Superior temporal gyrus (tissue), 1 donor: ENCODE measurements around the gene PIP5K1B.
"Not testable (repeated sequence)": the region's sequence is repeated elsewhere in the genome, so short reads cannot be mapped to it uniquely, and the experiment has no call there.

Experiments used
- DNase-seq: peaks from one replicate; pipeline ENCODE4 v3.0.0-alpha.2; 2016; ENCODE audit errors: extremely low spot score

PIP5K1B gene

DNA sequence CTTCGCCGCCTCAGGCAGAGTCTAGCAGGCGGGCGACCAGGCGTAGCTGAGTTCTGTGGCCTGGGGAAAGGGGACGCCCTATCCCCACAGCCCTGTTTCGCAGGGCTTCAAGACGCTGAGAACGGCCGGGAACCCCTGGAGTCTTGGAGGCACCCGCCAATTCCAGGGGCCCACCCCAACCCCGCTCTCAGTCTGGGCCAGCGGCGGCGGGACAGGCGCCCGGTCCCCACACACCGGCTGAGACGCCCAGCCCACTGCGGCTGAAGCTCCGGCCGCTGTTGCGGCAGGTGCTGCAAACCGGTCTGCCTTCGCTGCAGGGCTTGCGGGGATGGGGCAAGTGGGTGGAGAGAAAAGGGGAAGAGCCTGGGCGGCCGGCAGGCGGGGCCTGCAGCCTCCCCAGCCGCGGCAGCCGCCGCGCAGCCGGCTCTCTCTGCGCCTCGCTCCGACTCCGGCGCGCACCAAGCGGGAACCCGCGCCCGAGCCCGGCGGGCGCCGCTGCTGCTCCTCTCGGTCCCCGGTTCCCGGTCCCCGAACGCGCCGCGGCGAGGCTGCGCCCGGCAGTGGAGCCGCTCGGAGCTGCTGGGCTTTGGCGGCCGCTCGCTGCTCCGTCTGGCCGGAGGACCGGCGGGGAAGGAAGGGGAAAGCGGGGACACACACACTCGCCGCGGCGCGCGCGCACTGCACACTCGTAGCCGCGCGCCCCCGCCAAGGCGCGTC is at the start of gene PIP5K1B:
TSS of gene PIP5K1B (plus strand) at position 427 of the 717 bp plus-strand sequence. CDS start 117,375 bp downstream, outside the sequence.
- DNase-seq, result peak; percentile 40

DNA sequence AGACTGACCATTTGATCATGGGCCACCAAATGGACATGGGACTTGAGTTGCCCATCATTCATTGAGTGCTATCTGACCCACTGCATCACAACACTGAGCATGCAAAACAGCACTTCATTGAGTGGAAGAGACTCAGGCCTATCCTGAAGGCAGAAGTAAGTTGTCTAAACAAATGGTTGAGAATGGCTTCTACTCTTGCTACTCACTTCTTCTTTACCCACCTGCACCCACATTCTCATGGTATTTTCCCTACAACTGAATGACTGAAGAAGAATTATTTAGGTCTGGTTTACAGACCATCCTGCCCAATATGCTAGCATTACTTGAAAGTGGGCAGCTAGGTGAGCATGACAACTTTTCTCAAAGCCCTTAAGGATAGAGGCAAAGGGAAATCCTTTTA is 41.0 kb upstream of the PIP5K1B start:
- DNase-seq, result no peak

DNA sequence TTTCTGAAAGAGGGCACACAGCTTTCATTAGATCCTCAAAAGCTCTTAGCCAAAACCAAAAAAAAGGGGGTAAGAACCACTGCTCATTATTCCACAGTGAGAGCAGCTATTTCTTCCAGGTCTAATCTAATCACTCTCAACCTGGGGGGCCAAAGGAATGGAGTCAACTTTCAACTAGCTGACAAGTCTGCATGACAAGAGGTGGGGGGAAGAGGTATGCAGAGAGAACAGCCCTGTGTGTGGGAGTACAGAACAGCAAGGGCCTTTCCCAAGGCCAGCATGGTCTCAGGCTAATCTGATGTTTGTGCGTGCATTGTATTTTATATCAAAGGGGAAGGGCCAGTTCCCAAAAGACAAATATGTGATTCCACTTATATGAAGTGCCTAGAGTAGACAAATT is 36.9 kb upstream of the PIP5K1B start:
- DNase-seq, result no peak

- DNase-seq, result no peak
Measured at GRCh38 chr9:68669218-68669617, 35.8 kb upstream of the PIP5K1B start.

- no peak for DNase-seq
Measured at GRCh38 chr9:68672215-68672614, 32.8 kb upstream of the PIP5K1B start.

GRCh38 chr9:68672625-68673024 is 32.4 kb upstream of the PIP5K1B start:
- DNase-seq, result no peak

DNA sequence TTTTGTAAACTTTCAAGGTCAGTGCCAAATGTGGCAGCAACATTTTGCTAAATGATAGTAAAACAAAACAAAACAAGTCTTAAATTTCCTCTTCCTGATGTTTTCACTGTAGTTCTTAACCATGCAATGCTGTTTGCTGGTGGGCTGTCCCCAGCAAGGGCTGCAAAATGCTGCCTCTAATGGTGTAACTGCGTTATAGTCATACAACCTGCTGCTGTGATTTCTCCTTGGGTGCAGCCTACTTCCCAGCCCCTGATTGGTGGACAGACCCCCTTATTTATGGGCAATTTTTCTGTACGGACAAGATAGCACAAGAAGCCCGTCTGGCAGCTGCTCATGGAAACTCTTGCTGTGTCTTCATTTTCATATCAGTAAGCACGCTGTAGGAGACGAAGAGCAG is 26.6 kb upstream of the PIP5K1B start:
- no peak for DNase-seq

DNA sequence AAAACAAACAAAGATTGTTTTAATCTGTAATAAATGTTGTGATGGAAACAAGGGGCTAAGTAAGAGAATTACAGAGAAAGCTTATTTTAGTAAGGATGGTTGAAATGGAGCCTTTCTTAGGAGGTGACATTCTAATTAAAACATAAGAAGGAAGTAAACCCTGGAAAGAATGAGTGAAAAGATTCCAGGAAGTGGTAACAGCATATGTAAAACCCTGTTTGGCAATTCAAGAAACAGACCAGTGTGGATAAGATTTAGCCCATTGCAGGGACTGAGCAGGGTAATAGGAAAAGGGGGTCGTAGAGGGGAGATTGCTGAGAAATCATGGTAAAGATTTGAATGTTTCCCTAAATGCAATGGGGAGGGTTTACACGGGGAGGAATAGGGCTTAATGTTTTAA is 21.6 kb upstream of the PIP5K1B start:
- no peak for DNase-seq

DNA sequence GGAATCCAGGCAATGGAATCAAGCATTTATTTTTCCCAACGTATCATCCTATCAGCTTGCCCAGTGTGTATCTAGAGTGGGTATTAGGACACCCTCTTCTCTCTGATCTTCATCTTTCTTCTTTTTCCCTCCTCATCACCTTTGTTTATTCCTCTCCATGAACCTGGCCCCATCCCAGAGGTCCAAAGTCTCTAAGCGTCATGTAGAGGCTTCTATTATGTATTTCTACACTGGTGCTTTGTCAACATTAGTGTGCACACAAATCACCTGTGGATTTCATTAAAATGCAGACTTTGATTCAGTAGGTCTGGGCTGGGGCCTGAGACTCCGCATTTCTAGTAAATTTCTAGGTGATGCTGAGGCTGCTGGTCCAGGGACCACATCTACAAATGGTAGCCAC is 19.8 kb upstream of the PIP5K1B start:
- DNase-seq, result no peak

GRCh38 chr9:68685770-68686169 is 19.3 kb upstream of the PIP5K1B start:
- no peak for DNase-seq

DNA sequence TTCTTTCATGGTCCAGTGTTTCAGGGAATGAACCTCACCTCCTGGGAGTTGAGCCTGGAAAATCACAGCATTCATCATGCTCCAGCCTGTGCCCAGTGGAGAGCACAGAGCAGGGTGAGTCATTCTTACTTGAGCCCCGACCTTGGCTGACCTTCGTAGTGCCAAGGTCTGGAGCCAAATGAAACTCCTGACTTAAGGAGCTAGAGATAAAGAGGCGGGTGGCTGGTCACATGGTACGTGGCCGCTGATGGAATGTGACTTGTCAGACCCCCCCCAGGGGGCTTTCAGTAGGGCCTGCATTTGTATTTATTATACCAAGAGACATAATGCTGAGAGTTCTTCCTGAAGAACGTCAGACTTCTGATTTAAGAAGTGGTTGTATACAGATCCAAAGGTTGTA is 15.0 kb upstream of the PIP5K1B start:
- DNase-seq, result no peak

DNA sequence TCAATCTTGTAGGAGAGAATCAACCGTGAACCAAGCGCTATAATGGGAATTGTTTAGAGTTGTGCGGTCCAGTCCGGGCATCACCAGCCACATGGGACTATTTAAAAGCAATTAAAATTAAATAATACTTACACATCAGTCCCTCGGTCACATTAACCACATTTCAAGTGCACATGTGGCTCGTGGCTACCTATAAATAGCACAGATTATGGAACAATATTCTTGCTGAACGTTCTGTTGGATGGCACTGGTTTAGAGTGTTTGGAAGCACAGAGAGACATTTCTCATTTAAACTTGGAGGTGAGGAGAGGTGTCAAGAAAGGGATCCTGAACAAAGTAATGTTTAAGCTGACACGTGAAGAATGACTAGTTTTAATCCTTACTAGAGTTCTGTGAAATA is 12.5 kb upstream of the PIP5K1B start:
- no peak for DNase-seq

DNA sequence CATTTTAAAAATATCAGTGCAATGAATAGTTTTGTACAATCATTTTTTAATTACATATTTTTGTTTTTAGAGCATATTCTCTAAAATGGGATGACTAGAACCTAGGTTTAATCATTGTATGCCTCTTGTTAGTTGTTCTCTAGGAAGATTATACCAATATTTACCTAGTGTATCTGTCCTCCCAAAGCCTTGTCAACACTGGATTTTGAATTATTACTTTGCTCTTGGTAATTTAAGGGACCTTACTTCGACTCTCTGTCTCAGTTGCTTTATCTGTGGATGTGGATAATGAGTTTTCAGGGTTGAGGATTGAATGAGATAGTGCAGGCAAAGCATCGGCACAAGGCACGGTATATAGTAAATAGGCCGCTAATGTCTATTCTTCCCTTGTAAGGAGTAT is 10.9 kb upstream of the PIP5K1B start:
- no peak for DNase-seq

- DNase-seq, result no peak
Measured at GRCh38 chr9:68697851-68698250, 7.2 kb upstream of the PIP5K1B start.

DNA sequence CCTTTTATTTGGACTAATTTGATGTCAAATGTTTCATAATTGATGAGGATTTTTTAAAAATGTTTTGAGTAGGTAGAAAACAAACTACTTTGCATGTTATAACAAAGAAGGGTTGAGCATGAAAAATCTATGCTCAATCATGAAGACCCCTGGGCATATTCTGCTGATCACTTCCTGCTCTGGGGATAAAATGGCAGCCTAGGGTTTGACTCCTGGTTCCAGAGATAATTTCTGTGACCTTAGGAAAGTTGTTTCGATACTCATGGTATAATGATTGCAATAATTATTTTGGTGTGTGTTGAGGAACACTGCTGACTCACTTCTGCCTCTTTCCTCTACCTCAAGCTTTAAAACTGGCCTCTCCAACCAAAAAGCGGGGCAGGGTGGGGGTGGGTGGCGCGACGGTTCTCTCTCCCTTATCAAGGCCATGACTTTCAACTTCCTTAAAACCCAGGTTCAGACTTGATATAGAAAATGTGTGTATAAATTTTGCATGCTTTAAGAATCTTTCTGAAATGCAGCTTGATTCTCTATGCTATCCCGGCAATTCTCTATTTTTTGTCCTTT is 6.0 kb upstream of the PIP5K1B start:
- no peak for DNase-seq

GRCh38 chr9:68699625-68700024 is 5.4 kb upstream of the PIP5K1B start:
- not testable (repeated sequence) for DNase-seq

GRCh38 chr9:68702493-68702892 is 2.5 kb upstream of the PIP5K1B start:
- no peak for DNase-seq

GRCh38 chr9:68703672-68704071 is 1.4 kb upstream of the PIP5K1B start:
- no peak for DNase-seq

DNA sequence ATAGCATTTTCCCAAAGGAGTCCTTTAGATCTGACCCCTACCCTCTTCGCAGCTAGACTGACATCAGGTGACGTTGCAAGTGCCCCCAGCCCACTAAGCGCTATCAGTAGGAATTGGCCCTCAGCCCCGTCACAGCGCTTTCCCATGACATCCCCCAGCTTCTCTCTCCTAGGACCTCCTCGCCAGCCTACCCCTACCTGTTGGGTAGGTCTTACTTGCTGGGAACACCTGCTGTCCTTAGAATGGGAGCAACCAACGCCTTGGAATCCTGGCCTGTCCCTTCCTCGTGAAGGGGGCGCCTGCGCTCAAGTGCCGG is 584 bp upstream of the PIP5K1B start:
- no peak for DNase-seq

DNA sequence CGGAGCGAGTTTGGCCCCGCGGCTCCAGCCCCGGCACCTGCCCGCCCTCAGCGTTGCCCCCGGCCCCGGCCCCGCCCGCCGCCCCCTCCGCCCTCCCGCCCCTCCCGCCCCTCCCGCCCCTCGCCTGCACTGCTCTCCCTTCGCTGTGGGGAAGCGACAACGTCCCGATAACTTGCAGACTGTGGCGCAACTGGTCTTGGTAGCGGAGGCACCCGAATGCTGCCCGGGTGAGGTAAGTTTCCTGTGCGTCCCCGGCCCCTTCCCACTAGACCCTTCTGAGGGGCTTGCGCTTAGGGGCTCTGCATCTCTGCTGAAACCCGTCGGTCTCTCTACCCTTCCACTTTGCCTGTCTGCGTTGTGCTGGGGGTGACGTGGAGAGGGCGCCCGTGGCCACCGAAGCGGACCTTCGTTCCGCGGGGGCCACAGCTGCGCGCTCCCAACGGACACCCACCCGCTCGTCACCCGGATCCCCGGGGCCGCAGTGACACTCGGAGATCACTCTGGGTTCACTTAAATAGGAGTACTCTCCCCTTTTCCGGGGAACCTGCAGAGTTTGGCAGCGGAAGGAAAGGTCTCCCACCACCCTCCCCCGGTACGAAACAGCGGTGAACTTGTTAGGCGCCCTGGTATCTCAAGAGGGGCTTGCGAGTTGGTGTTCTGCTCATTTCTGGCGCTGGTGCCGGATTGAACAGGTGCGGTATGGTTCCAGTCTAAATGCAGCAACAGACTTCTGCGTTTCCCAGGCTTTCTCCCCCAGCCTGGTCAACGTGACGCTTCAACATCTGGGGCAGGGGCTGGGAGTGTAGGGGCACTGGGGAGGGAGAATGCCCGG is 707 bp downstream of the PIP5K1B start:
- DNase-seq, result peak; percentile 25

GRCh38 chr9:68706363-68707201 is 1.5 kb downstream of the PIP5K1B start:
- peak; percentile 56 for DNase-seq
